ENCODE measurements around the gene CORO1C. TPM values are rescaled to one million over a fixed set of nuclear protein-coding genes. Genes with fewer than 3 reads are reported as not detected.

CORO1C gene
- total RNA-seq, 1 experiment from 2014 or later = 139 TPM

DNA sequence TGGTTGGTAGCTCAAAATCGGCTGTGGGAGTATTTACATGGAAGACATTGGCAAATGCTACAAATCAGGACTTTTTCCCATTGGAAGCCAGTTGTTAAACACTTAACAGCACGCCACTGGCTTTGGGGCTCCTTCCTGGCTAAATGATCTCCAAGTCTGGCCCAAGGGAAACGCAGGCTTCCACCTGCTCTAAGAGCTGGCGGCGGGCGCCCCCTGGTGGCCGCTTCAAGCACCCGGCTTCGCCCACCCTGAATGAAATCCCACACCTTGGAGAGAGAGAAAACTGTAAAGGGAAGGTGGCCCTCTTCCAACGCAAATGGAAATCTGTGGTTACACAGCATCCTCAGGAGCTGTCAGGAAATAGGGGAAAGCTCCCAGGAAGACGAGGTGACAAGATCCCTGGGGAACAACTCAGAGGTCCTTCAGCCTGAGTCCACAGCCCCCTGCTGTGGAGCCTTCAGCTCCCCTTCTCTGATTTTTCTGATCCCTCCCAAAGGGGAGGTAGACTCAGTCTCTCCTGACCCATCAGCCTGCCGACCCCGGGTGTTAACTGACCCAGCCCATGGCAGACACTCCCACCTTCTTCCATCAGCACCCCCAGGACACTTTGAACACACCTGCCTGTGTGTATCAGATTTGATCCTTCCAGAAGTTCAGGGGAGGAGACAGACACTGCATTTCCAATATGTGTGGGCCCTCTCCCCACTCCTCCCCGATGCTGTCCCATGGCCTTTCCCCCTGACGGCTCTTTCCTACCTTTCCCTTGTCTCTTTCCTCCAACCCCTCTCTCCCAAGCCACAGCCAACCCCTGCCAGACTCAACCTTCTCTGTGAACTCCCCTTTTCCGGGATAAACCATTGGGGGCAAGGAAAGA lies 113.0 kb downstream of the CORO1C start:
- H3K4me2 ChIP-seq = no peak overlapping the region
- no peak overlapping the region for H2AFZ ChIP-seq
- H3K79me2 ChIP-seq (ENCODE audit: low read depth) = no peaks in the 10 kb centered on the region
- H3K9me2 ChIP-seq (ENCODE audit: insufficient read depth) = no peaks in the 10 kb centered on the region
- CTCF ChIA-PET = interaction anchor here (0.6 to 1.3 kb wide), 4 partner anchors 22 to 157 kb away, joined by 3 to 16 read pairs (median 7); no protein-coding TSS in a partner anchor
- no peaks in the 10 kb centered on the region for H3K27me3 ChIP-seq (ENCODE audit: insufficient read depth, low read depth)
- no peaks in the 10 kb centered on the region for H4K20me1 ChIP-seq (ENCODE audit: insufficient read depth)
- H3F3A ChIP-seq (ENCODE audit: insufficient read depth, low read depth) = 0 out of 2 replicates have a peak, but pooled peaks cover 10% of the 10 kb centered on the region
- no peak overlapping the region for H3K4me3 ChIP-seq
- H3K4me1 ChIP-seq (replicated peaks; ENCODE audit: insufficient read depth) = peaks cover 16% of the 10 kb centered on the region
- no peaks in the 10 kb centered on the region for H3K9me3 ChIP-seq (ENCODE audit: insufficient read depth, low read depth)
- no peaks in the 10 kb centered on the region for H3K36me3 ChIP-seq (ENCODE audit: low read depth)
- POLR2A ChIA-PET (ENCODE audit: unreplicated experiment) = no interaction called here
- BruUV-seq (replicated peaks) = no TSS peak
- H3K27ac ChIP-seq = no peak overlapping the region
- intact Hi-C loops (cut with micrococcal nuclease; ENCODE audit: unreplicated experiment) = loop anchor here (1.0 to 10.0 kb wide), 5 partner anchors 48 to 704 kb away; partner anchors contain the start of genes ALKBH2 and FICD
- TF ChIP-seq EZH2 (IDR thresholded peaks at IDR 0.05; ENCODE audit: low read depth) = no peak
- TF ChIP-seq, protein P1, sequence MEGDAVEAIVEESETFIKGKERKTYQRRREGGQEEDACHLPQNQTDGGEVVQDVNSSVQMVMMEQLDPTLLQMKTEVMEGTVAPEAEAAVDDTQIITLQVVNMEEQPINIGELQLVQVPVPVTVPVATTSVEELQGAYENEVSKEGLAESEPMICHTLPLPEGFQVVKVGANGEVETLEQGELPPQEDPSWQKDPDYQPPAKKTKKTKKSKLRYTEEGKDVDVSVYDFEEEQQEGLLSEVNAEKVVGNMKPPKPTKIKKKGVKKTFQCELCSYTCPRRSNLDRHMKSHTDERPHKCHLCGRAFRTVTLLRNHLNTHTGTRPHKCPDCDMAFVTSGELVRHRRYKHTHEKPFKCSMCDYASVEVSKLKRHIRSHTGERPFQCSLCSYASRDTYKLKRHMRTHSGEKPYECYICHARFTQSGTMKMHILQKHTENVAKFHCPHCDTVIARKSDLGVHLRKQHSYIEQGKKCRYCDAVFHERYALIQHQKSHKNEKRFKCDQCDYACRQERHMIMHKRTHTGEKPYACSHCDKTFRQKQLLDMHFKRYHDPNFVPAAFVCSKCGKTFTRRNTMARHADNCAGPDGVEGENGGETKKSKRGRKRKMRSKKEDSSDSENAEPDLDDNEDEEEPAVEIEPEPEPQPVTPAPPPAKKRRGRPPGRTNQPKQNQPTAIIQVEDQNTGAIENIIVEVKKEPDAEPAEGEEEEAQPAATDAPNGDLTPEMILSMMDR (conservative IDR thresholded peaks at IDR 0.05) = peak; percentile 98
- peak; percentile 58 to 77 for DNase-seq

DNA sequence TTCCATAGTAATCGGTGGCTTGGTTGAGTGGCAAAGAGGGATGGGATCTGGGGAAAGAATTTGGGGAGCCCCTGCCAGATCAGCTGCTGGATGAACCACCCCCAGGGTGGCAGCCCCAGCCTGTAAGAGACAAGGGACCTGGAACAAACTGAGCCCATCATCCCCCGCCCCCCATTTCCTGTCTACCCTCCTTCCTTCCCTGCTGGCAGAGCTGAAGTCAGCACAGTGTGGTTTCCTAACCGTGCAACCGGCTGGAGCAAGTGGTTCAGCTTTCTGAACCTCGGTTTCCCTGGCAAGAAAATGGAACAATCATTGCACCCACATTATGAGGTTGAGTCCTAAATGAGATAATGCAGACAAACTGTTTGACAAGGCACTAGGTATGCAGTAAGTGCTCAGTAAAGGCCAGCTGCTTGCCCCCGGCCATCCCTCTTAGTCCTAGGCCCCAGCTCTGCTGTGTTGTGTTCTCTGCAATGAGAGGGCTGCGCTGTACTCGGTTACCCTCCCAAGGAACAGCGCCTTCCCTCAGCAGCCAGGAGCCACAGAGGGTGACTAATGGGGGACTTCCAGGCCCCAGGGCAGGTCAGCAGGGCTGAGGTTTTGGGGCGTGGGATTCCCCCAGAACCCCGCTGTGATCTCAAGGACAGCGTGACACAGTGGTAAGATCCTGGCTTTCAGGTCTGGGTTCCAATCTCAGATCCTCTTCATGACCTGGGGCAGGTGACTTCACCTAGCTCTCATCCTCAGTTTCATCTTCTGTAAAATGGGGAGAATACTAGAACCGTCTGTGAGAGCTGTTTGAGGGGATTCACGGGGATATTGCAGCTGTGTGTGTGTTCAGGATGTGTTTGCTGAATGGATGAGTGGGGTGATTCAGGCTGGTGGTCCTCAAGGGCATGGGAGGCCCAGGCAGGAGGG lies 114.1 kb downstream of the CORO1C start:
- Histone ChIP-seq H3K4me3 (no peak overlapping the region), H3K27me3 (ENCODE audit: insufficient read depth, low read depth) (no peaks in the 10 kb centered on the region), H2AFZ (no peak overlapping the region), H4K20me1 (ENCODE audit: insufficient read depth) (no peaks in the 10 kb centered on the region), H3K4me2 (no peak overlapping the region), H3K9me2 (ENCODE audit: insufficient read depth) (no peaks in the 10 kb centered on the region), H3K36me3 (ENCODE audit: low read depth) (no peaks in the 10 kb centered on the region), H3K9me3 (ENCODE audit: insufficient read depth, low read depth) (no peaks in the 10 kb centered on the region), H3F3A (ENCODE audit: insufficient read depth, low read depth) (0 out of 2 replicates have a peak, but pooled peaks cover 10% of the 10 kb centered on the region), H3K27ac (no peak overlapping the region), H3K79me2 (ENCODE audit: low read depth) (no peaks in the 10 kb centered on the region), H3K4me1 (replicated peaks; ENCODE audit: insufficient read depth) (peaks cover 17% of the 10 kb centered on the region)
- CTCF ChIA-PET = interaction anchor here (0.6 to 1.3 kb wide), 3 partner anchors 24 to 47 kb away, joined by 3 to 16 read pairs (median 7); no protein-coding TSS in a partner anchor
- DNase-seq = no peak
- intact Hi-C loops (cut with micrococcal nuclease; ENCODE audit: unreplicated experiment) = loop anchor here (5.0 to 10.0 kb wide), 3 partner anchors 102 to 702 kb away; partner anchors contain the start of genes ALKBH2 and FICD
- POLR2A ChIA-PET (ENCODE audit: unreplicated experiment) = no interaction called here
- no TSS peak for BruUV-seq (replicated peaks)
- TF ChIP-seq, protein P1 (conservative IDR thresholded peaks at IDR 0.05) = no peak
- TF ChIP-seq EZH2 (IDR thresholded peaks at IDR 0.05; ENCODE audit: low read depth) = no peak

DNA sequence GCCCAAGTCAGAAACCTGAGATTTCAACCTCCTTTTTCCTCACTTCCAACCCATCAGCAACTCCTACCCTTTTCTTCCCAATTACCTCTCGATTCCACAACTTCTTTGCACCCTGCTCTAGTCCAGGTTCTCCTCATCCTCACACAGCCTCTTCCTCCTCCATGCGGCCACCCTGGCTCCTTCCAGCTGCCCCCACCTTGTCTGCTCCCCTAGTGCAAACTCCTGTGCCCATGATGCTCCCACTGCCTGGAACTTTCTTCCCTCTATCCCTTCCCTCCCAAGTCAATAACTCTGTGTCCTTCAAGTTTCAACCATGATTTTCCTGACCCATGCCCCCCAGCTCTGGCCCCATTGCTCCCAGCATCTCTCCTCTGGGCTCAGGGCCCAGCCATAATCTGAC lies 115.0 kb downstream of the CORO1C start:
- POLR2A ChIA-PET (ENCODE audit: unreplicated experiment) = no interaction called here
- Histone ChIP-seq H3K27me3 (ENCODE audit: insufficient read depth, low read depth) (no peaks in the 10 kb centered on the region), H3K9me3 (ENCODE audit: insufficient read depth, low read depth) (no peaks in the 10 kb centered on the region), H3K4me3 (no peak overlapping the region), H2AFZ (no peak overlapping the region), H3K27ac (no peak overlapping the region), H4K20me1 (ENCODE audit: insufficient read depth) (no peaks in the 10 kb centered on the region), H3F3A (ENCODE audit: insufficient read depth, low read depth) (0 out of 2 replicates have a peak, but pooled peaks cover 10% of the 10 kb centered on the region), H3K36me3 (ENCODE audit: low read depth) (no peaks in the 10 kb centered on the region), H3K79me2 (ENCODE audit: low read depth) (no peaks in the 10 kb centered on the region), H3K9me2 (ENCODE audit: insufficient read depth) (no peaks in the 10 kb centered on the region), H3K4me2 (no peak overlapping the region), H3K4me1 (replicated peaks; ENCODE audit: insufficient read depth) (peaks cover 22% of the 10 kb centered on the region)
- DNase-seq = no peak
- CTCF ChIA-PET = no interaction called here
- BruUV-seq (replicated peaks) = no TSS peak
- no peak for TF ChIP-seq EZH2 (IDR thresholded peaks at IDR 0.05; ENCODE audit: low read depth)
- TF ChIP-seq, protein P1 (conservative IDR thresholded peaks at IDR 0.05) = no peak
- intact Hi-C loops (cut with micrococcal nuclease; ENCODE audit: unreplicated experiment) = loop anchor here (5.0 to 10.0 kb wide), 3 partner anchors 102 to 702 kb away; partner anchors contain the start of genes ALKBH2 and FICD

Data from PC-9 (cell line).